ENCODE data around the gene ZNF627. TPM values are rescaled to one million over a fixed set of nuclear protein-coding genes. Genes with fewer than 3 reads are reported as not detected.

ZNF627 gene
- total and polyA plus RNA-seq, 4 donors = 4.8 to 30.6 (median 8.8) TPM

DNA sequence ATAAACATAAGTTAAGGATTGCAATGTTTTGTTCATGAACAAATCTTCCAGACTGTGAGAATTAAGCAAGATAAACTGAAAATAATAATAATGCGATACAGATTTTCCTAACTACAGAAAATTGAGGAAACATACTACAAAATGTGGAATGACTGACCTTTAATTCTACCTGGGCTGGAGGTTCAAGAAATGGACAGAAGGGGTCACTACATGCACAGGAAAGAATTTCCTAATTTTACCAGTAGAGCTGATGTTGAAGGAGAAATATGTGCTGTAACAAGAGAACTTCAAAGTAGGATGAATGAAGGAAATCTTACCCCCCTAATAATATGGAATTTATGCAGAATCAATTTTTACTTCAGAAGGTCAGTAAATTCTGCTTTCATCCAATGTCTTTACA lies 62.3 kb downstream of the ZNF627 start:
- Histone ChIP-seq H3K4me3 (no peak overlapping the region), H3K4me1 (ENCODE audit: control insufficient read depth in 5 of 5, insufficient read depth in 5 of 5, low read length in 5 of 5) (peaks cover 0 to 9% (median 0%) of the 10 kb centered on the region in 5 donors), H3K27ac (ENCODE audit: low read depth in 1 of 2, low read length in 1 of 2) (no peak overlapping the region), H3K9me3 (ENCODE audit: control insufficient read depth in 4 of 4, insufficient read depth in 3 of 4, low read length in 3 of 4) (peaks cover 0 to 2% (median 0%) of the 10 kb centered on the region in 4 donors), H3K27me3 (ENCODE audit: control insufficient read depth in 3 of 3, insufficient read depth in 3 of 3, low read length in 2 of 3) (no peaks in the 10 kb centered on the region), H3K9ac (ENCODE audit: insufficient read depth in 1 of 2, low read length in 2 of 2) (no peak overlapping the region), H3K36me3 (ENCODE audit: control insufficient read depth in 4 of 4, insufficient read depth in 4 of 4, low read length in 4 of 4) (peaks cover 0 to 4% (median 0%) of the 10 kb centered on the region in 4 donors)
- DNase-seq (peak in 1 of 3 donors; percentile 23), ATAC-seq (ENCODE audit: insufficient read depth, low FRiP score) (no peak)
- no peak for TF ChIP-seq CTCF (IDR thresholded peaks at IDR 0.05; ENCODE audit: control extremely low read depth, extremely low read depth)
- WGBS, 2 donors = 98 to 100% methylated on average over 1 of the region's 1 CpG

- Histone ChIP-seq H3K36me3 (ENCODE audit: control insufficient read depth in 4 of 4, insufficient read depth in 4 of 4, low read length in 4 of 4) (no peaks in the 10 kb centered on the region), H3K4me1 (ENCODE audit: control insufficient read depth in 5 of 5, insufficient read depth in 5 of 5, low read length in 5 of 5) (peaks cover 0 to 9% (median 0%) of the 10 kb centered on the region in 5 donors), H3K9ac (ENCODE audit: insufficient read depth in 1 of 2, low read length in 2 of 2) (no peak overlapping the region), H3K27ac (ENCODE audit: low read depth in 1 of 2, low read length in 1 of 2) (no peak overlapping the region), H3K9me3 (ENCODE audit: control insufficient read depth in 4 of 4, insufficient read depth in 3 of 4, low read length in 3 of 4) (peaks cover 0 to 5% (median 0%) of the 10 kb centered on the region in 4 donors), H3K27me3 (ENCODE audit: control insufficient read depth in 3 of 3, insufficient read depth in 3 of 3, low read length in 2 of 3) (no peaks in the 10 kb centered on the region), H3K4me3 (no peak overlapping the region)
- WGBS, 2 donors = 95 to 96% methylated on average over 30 of the region's 30 CpGs
- TF ChIP-seq CTCF (IDR thresholded peaks at IDR 0.05; ENCODE audit: control extremely low read depth, extremely low read depth) = no peak
- ATAC-seq (ENCODE audit: insufficient read depth, low FRiP score) (no peak), DNase-seq (no peak)
Observed at GRCh38 chr19:11662278-11662677, 65.0 kb downstream of the ZNF627 start.

GRCh38 chr19:11663181-11663591 lies 65.9 kb downstream of the ZNF627 start:
- ATAC-seq (ENCODE audit: insufficient read depth, low FRiP score) (no peak), DNase-seq (peak in 2 of 3 donors; percentile 60 to 62)
- 75 to 85% methylated on average over 8 of the region's 8 CpGs for WGBS, 2 donors
- Histone ChIP-seq H3K9ac (ENCODE audit: insufficient read depth in 1 of 2, low read length in 2 of 2) (no peak overlapping the region), H3K9me3 (ENCODE audit: control insufficient read depth in 4 of 4, insufficient read depth in 3 of 4, low read length in 3 of 4) (peaks cover 0 to 5% (median 0%) of the 10 kb centered on the region in 4 donors), H3K4me1 (ENCODE audit: control insufficient read depth in 5 of 5, insufficient read depth in 5 of 5, low read length in 5 of 5) (peaks cover 0 to 9% (median 0%) of the 10 kb centered on the region in 5 donors), H3K4me3 (no peak overlapping the region), H3K27me3 (ENCODE audit: control insufficient read depth in 3 of 3, insufficient read depth in 3 of 3, low read length in 2 of 3) (no peaks in the 10 kb centered on the region), H3K36me3 (ENCODE audit: control insufficient read depth in 4 of 4, insufficient read depth in 4 of 4, low read length in 4 of 4) (no peaks in the 10 kb centered on the region), H3K27ac (ENCODE audit: low read depth in 1 of 2, low read length in 1 of 2) (no peak overlapping the region)
- TF ChIP-seq CTCF (IDR thresholded peaks at IDR 0.05; ENCODE audit: control extremely low read depth, extremely low read depth) = no peak

Other genes starting within 250 kb of the ZNF627 start
- 10 to 100 TPM in 1 of 2 donors, 1 to 10 TPM in 1; 9.1 to 33.2 TPM for gene PLPPR2, start 242.1 kb upstream of the ZNF627 start, total RNA-seq
- 10 to 100 TPM; 15.3 to 35.1 TPM for gene PLPPR2, start 242.1 kb upstream of the ZNF627 start, polyA plus RNA-seq
- gene SWSAP1, start 222.8 kb upstream of the ZNF627 start, total RNA-seq = 1 to 10 TPM; 1.1 to 4.1 TPM
- 1 to 10 TPM; 3.5 to 4.0 TPM for gene SWSAP1, start 222.8 kb upstream of the ZNF627 start, polyA plus RNA-seq
- gene EPOR, start 213.2 kb upstream of the ZNF627 start, total RNA-seq = 10 to 100 TPM; 14.5 to 20.6 TPM
- gene EPOR, start 213.2 kb upstream of the ZNF627 start, polyA plus RNA-seq = 10 to 100 TPM in 1 of 2 donors, 1 to 10 TPM in 1; 8.7 to 14.7 TPM
- 10 to 100 TPM; 35.2 to 45.2 TPM for gene RGL3, start 178.2 kb upstream of the ZNF627 start, total RNA-seq
- 10 to 100 TPM; 10.4 to 39.3 TPM for gene RGL3, start 178.2 kb upstream of the ZNF627 start, polyA plus RNA-seq
- gene ODAD3, start 162.4 kb upstream of the ZNF627 start, total RNA-seq = 1 to 10 TPM; 3.9 to 9.8 TPM
- 1 to 10 TPM; 2.0 to 4.5 TPM for gene ODAD3, start 162.4 kb upstream of the ZNF627 start, polyA plus RNA-seq
- gene PRKCSH, start 161.8 kb upstream of the ZNF627 start, total RNA-seq = 100 to 1,000 TPM; 115 to 315 TPM
- gene PRKCSH, start 161.8 kb upstream of the ZNF627 start, polyA plus RNA-seq = 100 to 1,000 TPM; 142 to 174 TPM
- under 1 TPM in 1 of 2 donors, not detected in 1; 0.34 TPM for gene ELAVL3, start 116.4 kb upstream of the ZNF627 start, total RNA-seq
- under 1 TPM in 1 of 2 donors, not detected in 1; 0.15 TPM for gene ELAVL3, start 116.4 kb upstream of the ZNF627 start, polyA plus RNA-seq
- gene ZNF653, start 91.6 kb upstream of the ZNF627 start, total RNA-seq = 10 to 100 TPM in 1 of 2 donors, 1 to 10 TPM in 1; 5.4 to 12.9 TPM
- gene ZNF653, start 91.6 kb upstream of the ZNF627 start, polyA plus RNA-seq = 10 to 100 TPM in 1 of 2 donors, 1 to 10 TPM in 1; 7.7 to 10.2 TPM
- 10 to 100 TPM; 31.7 to 46.4 TPM for gene ECSIT, start 68.3 kb upstream of the ZNF627 start, total RNA-seq
- gene ECSIT, start 68.3 kb upstream of the ZNF627 start, polyA plus RNA-seq = 10 to 100 TPM; 34.4 to 58.8 TPM
- 10 to 100 TPM; 16.5 to 34.9 TPM for gene CNN1, start 58.6 kb upstream of the ZNF627 start, total RNA-seq
- gene CNN1, start 58.6 kb upstream of the ZNF627 start, polyA plus RNA-seq = 10 to 100 TPM; 17.2 to 27.8 TPM
- 10 to 100 TPM; 19.2 to 64.2 TPM for gene ELOF1, start 38.3 kb upstream of the ZNF627 start, total RNA-seq
- 10 to 100 TPM; 56.9 to 82.8 TPM for gene ELOF1, start 38.3 kb upstream of the ZNF627 start, polyA plus RNA-seq
- gene ACP5, start 19.8 kb upstream of the ZNF627 start, total RNA-seq = 100 to 1,000 TPM in 1 of 2 donors, 10 to 100 TPM in 1; 22.5 to 184 TPM
- 100 to 1,000 TPM in 1 of 2 donors, 10 to 100 TPM in 1; 95.6 to 301 TPM for gene ACP5, start 19.8 kb upstream of the ZNF627 start, polyA plus RNA-seq
- gene ZNF823, start 141.5 kb downstream of the ZNF627 start, total RNA-seq = 10 to 100 TPM in 1 of 2 donors, 1 to 10 TPM in 1; 5.2 to 13.1 TPM
- 1 to 10 TPM; 2.4 to 4.6 TPM for gene ZNF823, start 141.5 kb downstream of the ZNF627 start, polyA plus RNA-seq
- 10 to 100 TPM in 1 of 2 donors, 1 to 10 TPM in 1; 9.4 to 26.4 TPM for gene ZNF441, start 169.5 kb downstream of the ZNF627 start, total RNA-seq
- gene ZNF441, start 169.5 kb downstream of the ZNF627 start, polyA plus RNA-seq = 1 to 10 TPM; 3.7 to 3.8 TPM
- 1 to 10 TPM; 2.5 to 4.9 TPM for gene ZNF491, start 201.0 kb downstream of the ZNF627 start, total RNA-seq
- 1 to 10 TPM in 1 of 2 donors, under 1 TPM in 1; 0.54 to 1.1 TPM for gene ZNF491, start 201.0 kb downstream of the ZNF627 start, polyA plus RNA-seq
- gene ZNF440, start 216.8 kb downstream of the ZNF627 start, total RNA-seq = 10 to 100 TPM; 25.7 to 42.0 TPM
- 1 to 10 TPM; 5.2 to 9.3 TPM for gene ZNF440, start 216.8 kb downstream of the ZNF627 start, polyA plus RNA-seq